H9 (cell line): ENCODE data around the gene FLT3LG. TPM values are rescaled to one million over a fixed set of nuclear protein-coding genes. Genes with fewer than 3 reads are reported as not detected.

Experiments
- DNase-seq: peaks from one replicate; pipeline ENCODE4 v3.0.0-alpha.2; 2017
- H2AFZ ChIP-seq: one replicate; pipeline ENCODE4 v1.6.1; 2013; ENCODE audit warnings: mild to moderate bottlenecking, low read length, control low read depth, moderate library complexity
- H2AK5ac ChIP-seq: 2 replicates; pipeline ENCODE4 v1.6.1; 2013; ENCODE audit warnings: low read length, control low read depth, mixed read lengths; ENCODE audit not compliant: insufficient read length
- H2BK120ac ChIP-seq: one replicate; pipeline ENCODE4 v1.6.1; 2013; ENCODE audit warnings: low read depth, mild to moderate bottlenecking, low read length, control low read depth, inconsistent platforms; ENCODE audit not compliant: poor library complexity, severe bottlenecking
- H2BK12ac ChIP-seq: 2 replicates; pipeline ENCODE4 v1.6.1; 2013; ENCODE audit warnings: low read length, control low read depth, mixed read lengths, low read depth; ENCODE audit not compliant: insufficient read length
- H2BK15ac ChIP-seq: 2 replicates; pipeline ENCODE4 v1.6.1; 2013; ENCODE audit warnings: low read depth, low read length, control low read depth
- H2BK20ac ChIP-seq: one replicate; pipeline ENCODE4 v1.6.1; 2013; ENCODE audit warnings: low read depth, mild to moderate bottlenecking, low read length, control low read depth, inconsistent platforms; ENCODE audit not compliant: poor library complexity, severe bottlenecking
- H2BK5ac ChIP-seq: 2 replicates; pipeline ENCODE4 v1.6.1; 2013; ENCODE audit warnings: low read length, control low read depth, mixed read lengths; ENCODE audit not compliant: insufficient read length
- H3K14ac ChIP-seq: 2 replicates; pipeline ENCODE4 v1.6.1; 2013; ENCODE audit warnings: low read length, control low read depth; ENCODE audit not compliant: insufficient read depth
- H3K18ac ChIP-seq: 2 replicates; pipeline ENCODE4 v1.6.1; 2013; ENCODE audit warnings: low read depth, mild to moderate bottlenecking, mixed read lengths, low read length, control low read depth; ENCODE audit not compliant: insufficient read length
- H3K23ac ChIP-seq: 2 replicates; pipeline ENCODE4 v1.6.1; 2013; ENCODE audit warnings: low read length, control low read depth, mixed read lengths, low read depth; ENCODE audit not compliant: insufficient read length
- H3K23me2 ChIP-seq: 2 replicates; pipeline ENCODE4 v1.6.1; 2013; ENCODE audit warnings: low read depth, mild to moderate bottlenecking, mixed read lengths, low read length, control low read depth; ENCODE audit not compliant: insufficient read length, poor library complexity, severe bottlenecking
- H3K27ac ChIP-seq: 2 replicates; pipeline ENCODE4 v1.5.1; 2013; ENCODE audit warnings: low read length, control low read depth, mixed read lengths, low read depth; ENCODE audit not compliant: insufficient read length
- H3K27me3 ChIP-seq: 2 replicates; pipeline ENCODE4 v1.6.1; 2013; ENCODE audit warnings: low read length, control low read depth, inconsistent platforms; ENCODE audit not compliant: insufficient read depth
- H3K4ac ChIP-seq: 2 replicates; pipeline ENCODE4 v1.6.1; 2013; ENCODE audit warnings: low read depth, mild to moderate bottlenecking, control low read depth, inconsistent platforms, low read length, moderate library complexity
- H3K4me1 ChIP-seq: 2 replicates; pipeline ENCODE4 v1.6.1; 2013; ENCODE audit warnings: low read length, control low read depth, inconsistent platforms; ENCODE audit not compliant: insufficient read depth
- H3K4me2 ChIP-seq: 2 replicates; pipeline ENCODE4 v1.6.1; 2013; ENCODE audit warnings: low read length, control low read depth, mixed read lengths; ENCODE audit not compliant: insufficient read length, insufficient read depth
- H3K56ac ChIP-seq: 2 replicates; pipeline ENCODE4 v1.6.1; 2013; ENCODE audit warnings: low read depth, mild to moderate bottlenecking, mixed read lengths, low read length, control low read depth; ENCODE audit not compliant: insufficient read length
- H3K79me1 ChIP-seq: 2 replicates; pipeline ENCODE4 v1.6.1; 2013; ENCODE audit warnings: low read depth, mild to moderate bottlenecking, moderate library complexity, low read length, control low read depth, inconsistent platforms; ENCODE audit not compliant: insufficient read depth, poor library complexity, severe bottlenecking
- H3K79me2 ChIP-seq: 2 replicates; pipeline ENCODE4 v1.6.1; 2013; ENCODE audit warnings: low read length, control low read depth, inconsistent platforms; ENCODE audit not compliant: insufficient read depth
- H3K9ac ChIP-seq: 2 replicates; pipeline ENCODE4 v1.6.1; 2013; ENCODE audit warnings: low read length, control low read depth, mixed read lengths; ENCODE audit not compliant: insufficient read length; ENCODE audit errors: extremely low read depth
- H3K9me3 ChIP-seq: one replicate; pipeline ENCODE4 v1.6.1; 2013; ENCODE audit warnings: low read depth, low read length, inconsistent platforms; ENCODE audit not compliant: control insufficient read depth
- H3T11ph ChIP-seq: one replicate; pipeline ENCODE4 v1.6.1; 2013; ENCODE audit warnings: mild to moderate bottlenecking, low read length, control low read depth, inconsistent platforms
- H4K20me1 ChIP-seq: one replicate; pipeline ENCODE4 v1.6.1; 2013; ENCODE audit not compliant: control insufficient read depth, insufficient read length, insufficient read depth
- H4K5ac ChIP-seq: 2 replicates; pipeline ENCODE4 v1.6.1; 2013; ENCODE audit warnings: low read depth, mild to moderate bottlenecking, mixed read lengths, low read length, control low read depth; ENCODE audit not compliant: insufficient read length
- H4K8ac ChIP-seq: replicated peaks from 2 replicates; pipeline ENCODE4 v1.6.1; 2013; ENCODE audit warnings: low read length, control low read depth, mixed read lengths, low read depth; ENCODE audit not compliant: insufficient read length
- H4K91ac ChIP-seq: 2 replicates; pipeline ENCODE4 v1.6.1; 2013; ENCODE audit warnings: low read depth, mild to moderate bottlenecking, moderate library complexity, mixed read lengths, low read length, control low read depth; ENCODE audit not compliant: insufficient read length
- H3K27ac Mint-ChIP-seq, 3 experiments: 2 replicates in 2 of 3; 3 replicates in 1 of 3; pipeline ENCODE4 v1.8.0; 2020 to 2021; ENCODE audit warnings: mixed read lengths in 3 of 3, mild to moderate bottlenecking in 1 of 3, moderate library complexity in 1 of 3
- H3K27me3 Mint-ChIP-seq: 2 replicates; pipeline ENCODE4 v1.8.0; 2021; ENCODE audit warnings: low read depth, mild to moderate bottlenecking, moderate library complexity, mixed read lengths
- H3K36me3 Mint-ChIP-seq, 3 experiments: 2 replicates in 2 of 3; 3 replicates in 1 of 3; pipeline ENCODE4 v1.8.0; 2020 to 2021; ENCODE audit warnings: low read depth in 3 of 3, mixed read lengths in 3 of 3; ENCODE audit not compliant: insufficient read depth in 1 of 3
- H3K4me1 Mint-ChIP-seq, 2 experiments: 2 replicates each; pipeline ENCODE4 v1.8.0; 2020; ENCODE audit warnings: mixed read lengths in 2 of 2
- H3K4me3 Mint-ChIP-seq, 2 experiments: 2 replicates in 1 of 2; 3 replicates in 1 of 2; pipeline ENCODE4 v1.8.0; 2020 to 2021; ENCODE audit warnings: mild to moderate bottlenecking in 2 of 2, mixed read lengths in 2 of 2, moderate library complexity in 1 of 2
- H3K9me3 Mint-ChIP-seq, 2 experiments: 2 replicates in 1 of 2; 3 replicates in 1 of 2; pipeline ENCODE4 v1.8.0; 2020; ENCODE audit warnings: mild to moderate bottlenecking in 2 of 2, mixed read lengths in 2 of 2, moderate library complexity in 1 of 2
- CTCF ChIP-seq: fragments of 200-600 bp; sonication (generic); conservative IDR thresholded peaks from 3 replicates; pipeline ENCODE4 v1.8.0; 2021; ENCODE audit warnings: antibody characterized with exemption, mild to moderate bottlenecking
- WGBS: extraction: QIAGEN DNeasy Blood & Tissue Kit; methylation state at CpG from one replicate; pipeline ENCODE4 v1.1.7; 2013; ENCODE audit warnings: missing lambda C conversion rate, low lambda C conversion rate, mixed read lengths; ENCODE audit not compliant: insufficient read length; ENCODE audit errors: extremely low coverage; 5-methylcytosine and 5-hydroxymethylcytosine counted together
- total RNA-seq: library from RNA; stranded (reverse); gene quantifications from 2 replicates; pipeline ENCODE4 v1.2.1, GENCODE V29; 2021

The FLT3LG gene
- total RNA-seq, 1 experiment from 2014 or later: 2.1 TPM

GRCh38 chr19:49496574-49497008, 22.6 kb downstream of the FLT3LG start:
- TF ChIP-seq CTCF: no peak
- H3K79me2 ChIP-seq: peaks cover 4% of the 10 kb centered on the region; the same call in 1 of the 2 replicates
- no peaks in the 10 kb centered on the region for H3K27me3 Mint-ChIP-seq

More at GRCh38 chr19:49496574-49497008, 22.6 kb downstream of the FLT3LG start:
- H4K5ac ChIP-seq: no peak overlapping the region
- no peak overlapping the region for H3K23ac ChIP-seq
- H4K91ac ChIP-seq: no peak overlapping the region
- no peaks in the 10 kb centered on the region for H3K9me3 ChIP-seq
- DNase-seq: no peak
- H4K8ac ChIP-seq: no peak overlapping the region
- peaks cover 22 to 39% of the 10 kb centered on the region in 2 experiments for H3K4me1 Mint-ChIP-seq
- H2BK5ac ChIP-seq: peak overlapping the region; percentile 24
- no peaks in the 10 kb centered on the region for H3K27me3 ChIP-seq
- H2AK5ac ChIP-seq: no peak overlapping the region
- peaks cover 46 to 57% (median 49%) of the 10 kb centered on the region in 3 experiments for H3K36me3 Mint-ChIP-seq
- H3K27ac ChIP-seq: peak overlapping the region; percentile 38
- peak overlapping the region; percentile 84 for H3K18ac ChIP-seq
- H2BK120ac ChIP-seq: peak overlapping the region; percentile 39
- H2BK15ac ChIP-seq: no peak overlapping the region
- H3K4me1 ChIP-seq: no peaks in the 10 kb centered on the region; the same call in none of the 2 replicates
- H3K56ac ChIP-seq: peak overlapping the region; percentile 50
- no peaks in the 10 kb centered on the region for H4K20me1 ChIP-seq
- no peak overlapping the region for H3T11ph ChIP-seq
- H2AFZ ChIP-seq: no peak overlapping the region
- H3K27ac Mint-ChIP-seq: peak overlapping the region; percentile 99
- no peak overlapping the region for H2BK20ac ChIP-seq
- H3K9me3 Mint-ChIP-seq: peaks cover 0 to 3% of the 10 kb centered on the region in 2 experiments; a peak in 1 of 5 replicates
- WGBS: no CpG with 5 or more reads among the region's 11 CpGs
- H3K79me1 ChIP-seq: peaks cover 10% of the 10 kb centered on the region
- H3K4ac ChIP-seq: peak overlapping the region; percentile 62; the same call in 1 of the 2 replicates
- no peak overlapping the region for H2BK12ac ChIP-seq
- H3K14ac ChIP-seq: peak overlapping the region; percentile 74; the same call in 1 of the 2 replicates
- peak overlapping the region; percentile 94 for H3K4me3 Mint-ChIP-seq
- peak overlapping the region; percentile 98 for H3K9ac ChIP-seq
- H3K4me2 ChIP-seq: peak overlapping the region; percentile 88
- H3K23me2 ChIP-seq: peaks cover 6% of the 10 kb centered on the region
